OCI-LY7 (cell line): ENCODE measurements around the gene DEFB121. TPM values are rescaled to one million over a fixed set of nuclear protein-coding genes. Genes with fewer than 3 reads are reported as not detected.
"Not testable (repeated sequence)": the region's sequence is repeated elsewhere in the genome, so short reads cannot be mapped to it uniquely, and the experiment has no call there.

Experiments used
- BruUV-seq: library from RNA; stranded (reverse); fragments of 400-500 nt; replicated peaks from 2 replicates; lab custom pipeline; 2021; lab: Mats Ljungman, UMichigan
- CTCF ChIA-PET: fragments of 300-600 bp; sonication (Branson Sonifier 250); formaldehyde crosslinking; loops from one replicate; lab custom pipeline; 2022; ENCODE audit warnings: antibody characterized with exemption; ENCODE audit not compliant: unreplicated experiment; lab: Charles Lee
- POLR2A ChIA-PET: fragments of 300-600 bp; sonication (Branson Sonifier 250); formaldehyde crosslinking; loops from one replicate; lab custom pipeline; 2022; ENCODE audit warnings: antibody characterized with exemption; lab: Charles Lee
- DNase-seq: peaks from one replicate; pipeline ENCODE4 v3.0.0-alpha.2; 2015; ENCODE audit warnings: low spot score
- H2AFZ ChIP-seq: fragments of 200-600 bp; sonication (generic), shearing (Covaris generic); 2 replicates; pipeline ENCODE4 v1.6.1; 2014; ENCODE audit warnings: mild to moderate bottlenecking, antibody characterized with exemption, low read length, moderate library complexity
- H3K27ac ChIP-seq: fragments of 200-600 bp; sonication (generic); 2 replicates; pipeline ENCODE4 v1.5.1; 2014; ENCODE audit warnings: mixed run types, low read depth, mild to moderate bottlenecking, moderate library complexity, low read length, inconsistent platforms; ENCODE audit not compliant: poor library complexity, severe bottlenecking
- H3K36me3 ChIP-seq: fragments of 200-600 bp; sonication (generic); 2 replicates; pipeline ENCODE4 v1.6.1; 2014; ENCODE audit warnings: mild to moderate bottlenecking, antibody characterized with exemption, low read length, moderate library complexity, mixed read lengths; ENCODE audit not compliant: insufficient read depth
- H3K4me1 ChIP-seq: fragments of 200-600 bp; sonication (generic); 2 replicates; pipeline ENCODE4 v1.5.1; 2014; ENCODE audit warnings: mild to moderate bottlenecking, low read length; ENCODE audit not compliant: insufficient read depth, poor library complexity, severe bottlenecking
- H3K4me2 ChIP-seq: fragments of 200-600 bp; sonication (generic); 2 replicates; pipeline ENCODE4 v1.6.1; 2014; ENCODE audit warnings: mild to moderate bottlenecking, low read length
- H3K4me3 ChIP-seq: fragments of 200-600 bp; sonication (generic); 2 replicates; pipeline ENCODE4 v1.5.1; 2014; ENCODE audit warnings: mild to moderate bottlenecking, low read depth, low read length; ENCODE audit not compliant: poor library complexity, severe bottlenecking
- H3K79me2 ChIP-seq: fragments of 200-600 bp; sonication (generic); 2 replicates; pipeline ENCODE4 v1.6.1; 2016; ENCODE audit warnings: low read depth, mild to moderate bottlenecking, low read length, moderate library complexity, mixed read lengths; ENCODE audit not compliant: insufficient read depth
- H3K9me2 ChIP-seq: fragments of 200-600 bp; sonication (generic); 2 replicates; pipeline ENCODE4 v1.6.1; 2016; ENCODE audit warnings: mild to moderate bottlenecking, low read length, mixed read lengths; ENCODE audit not compliant: insufficient read depth
- H3K9me3 ChIP-seq: fragments of 200-600 bp; sonication (generic); 2 replicates; pipeline ENCODE4 v1.6.1; 2014; ENCODE audit warnings: mild to moderate bottlenecking, mixed run types, low read length, mixed read lengths
- H4K20me1 ChIP-seq: fragments of 200-600 bp; sonication (generic); 2 replicates; pipeline ENCODE4 v1.6.1; 2014; ENCODE audit warnings: mild to moderate bottlenecking, antibody characterized with exemption, low read length, moderate library complexity, mixed read lengths; ENCODE audit not compliant: insufficient read depth
- CTCF ChIP-seq: fragments of 200-600 bp; sonication (generic); conservative IDR thresholded peaks from 2 replicates; pipeline ENCODE4 v1.5.1; 2014; ENCODE audit warnings: mild to moderate bottlenecking, antibody characterized with exemption, low read length, moderate library complexity, mixed read lengths
- EZH2phosphoT487 ChIP-seq: fragments of 200-600 bp; sonication (generic); IDR thresholded peaks from 2 replicates; pipeline ENCODE4 v1.6.1; 2018; ENCODE audit warnings: low read depth, borderline replicate concordance, mild to moderate bottlenecking, mixed run types, antibody characterized with exemption, low read length, moderate library complexity, mixed read lengths
- intact Hi-C: fragments of 100-400 bp; cut with micrococcal nuclease; formaldehyde crosslinking; loops from one replicate; pipeline ENCODE4 v1.10.0; 2022; ENCODE audit not compliant: unreplicated experiment
- total RNA-seq, 2 experiments: library from RNA; depleted of rRNA in 1 of 2; stranded (reverse); fragments of >200 nt in 1 of 2; shearing (Covaris generic) in 1 of 2; gene quantifications; 2 replicates each; pipeline ENCODE4 v1.2.3, GENCODE V29; 2014 to 2022

The DEFB121 gene
- total RNA-seq, 2 experiments from 2014 or later = not detected

GRCh38 chr20:31440012-31440659 is 34.1 kb upstream of the DEFB121 start, which contains the start of gene DEFB123:
DEFB123 (plus strand) TSS chr20:31440632; CDS start chr20:31440699, 67 bp downstream.
- no peak within 1 kb of the TSS for H3K27ac ChIP-seq

DNA sequence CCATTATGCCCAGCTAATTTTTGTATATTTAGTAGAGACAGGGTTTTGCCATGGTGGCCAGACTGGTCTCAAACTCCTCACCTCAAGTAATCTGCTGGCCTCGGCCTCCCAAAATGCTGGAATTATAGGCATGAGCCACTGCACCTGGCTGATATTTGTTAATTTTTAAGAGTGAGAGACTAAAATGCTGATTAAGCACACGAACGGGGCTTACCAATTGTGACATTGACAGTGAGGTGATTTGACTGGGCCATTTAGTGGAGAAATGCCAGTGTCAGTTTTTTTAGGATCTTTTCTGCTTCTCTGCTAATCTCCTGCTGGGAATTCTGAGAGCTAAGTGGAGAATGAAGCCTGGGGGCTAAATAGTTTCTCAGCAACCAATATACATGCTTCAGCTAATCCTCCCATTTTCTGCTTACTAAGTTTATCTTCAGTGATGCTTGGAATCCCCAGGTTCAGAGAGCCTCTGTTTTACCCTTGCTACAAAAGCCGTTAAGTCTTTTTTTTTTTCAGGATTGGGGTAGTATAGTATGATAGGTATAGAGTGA is 24.6 kb upstream of the DEFB121 start:
- H3K4me2 ChIP-seq = no peak overlapping the region
- H3K79me2 ChIP-seq = no peaks in the 10 kb centered on the region
- intact Hi-C loops = no loop called here
- H3K36me3 ChIP-seq = no peaks in the 10 kb centered on the region
- no peak for TF ChIP-seq CTCF
- no peak for TF ChIP-seq EZH2phosphoT487
- H3K4me3 ChIP-seq = no peak overlapping the region
- H3K9me3 ChIP-seq = no peaks in the 10 kb centered on the region
- no TSS peak for BruUV-seq
- no peak overlapping the region for H2AFZ ChIP-seq
- H4K20me1 ChIP-seq = no peaks in the 10 kb centered on the region
- no peak overlapping the region for H3K27ac ChIP-seq
- no peaks in the 10 kb centered on the region for H3K4me1 ChIP-seq
- POLR2A ChIA-PET = interaction anchor here (0.5 kb wide), 1 partner anchor 18 kb away, joined by 5 read pairs; no protein-coding TSS in a partner anchor
- no peak for DNase-seq
- H3K9me2 ChIP-seq = no peaks in the 10 kb centered on the region
- CTCF ChIA-PET = no interaction called here

More at GRCh38 chr20:31440012-31440659, 34.1 kb upstream of the DEFB121 start, which contains the start of gene DEFB123:
- POLR2A ChIA-PET = no interaction called here
- no TSS peak for BruUV-seq
- H3K9me3 ChIP-seq = no peaks in the 10 kb centered on the region
- TF ChIP-seq EZH2phosphoT487 (no peak), CTCF (peak; percentile 69)
- H3K4me2 ChIP-seq = no peak within 1 kb of the TSS
- CTCF ChIA-PET = no interaction called here
- intact Hi-C loops = no loop called here
- no peak within 1 kb of the TSS for H3K4me3 ChIP-seq
- no peaks in the 10 kb centered on the region for H3K36me3 ChIP-seq
- H2AFZ ChIP-seq = no peak within 1 kb of the TSS
- H4K20me1 ChIP-seq = no peaks in the 10 kb centered on the region
- no peaks in the 10 kb centered on the region for H3K9me2 ChIP-seq
- no peaks in the 10 kb centered on the region for H3K79me2 ChIP-seq
- H3K4me1 ChIP-seq = no peaks in the 10 kb centered on the region
- DNase-seq = no peak

DNA sequence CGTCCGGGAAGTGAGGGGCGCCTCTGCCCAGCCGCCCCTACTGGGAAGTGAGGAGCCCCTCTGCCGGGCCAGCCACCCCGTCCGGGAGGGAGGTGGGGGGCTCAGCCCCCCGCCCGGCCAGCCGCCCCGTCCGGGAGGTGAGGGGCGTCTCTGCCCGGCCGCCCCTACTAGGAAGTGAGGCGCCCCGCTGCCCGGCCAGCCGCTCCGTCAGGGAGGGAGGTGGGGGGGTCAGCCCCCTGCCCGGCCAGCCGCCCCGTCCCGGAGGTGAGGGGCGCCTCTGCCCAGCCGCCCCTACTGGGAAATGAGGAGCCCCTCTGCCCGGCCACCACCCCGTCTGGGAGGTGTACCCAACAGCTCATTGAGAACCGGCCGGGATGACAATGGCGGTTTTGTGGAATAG is 21.6 kb upstream of the DEFB121 start:
- H3K9me2 ChIP-seq, intact Hi-C loops, H3K4me2 ChIP-seq, BruUV-seq, H3K4me3 ChIP-seq, H3K79me2 ChIP-seq, H3K9me3 ChIP-seq, DNase-seq, H3K27ac ChIP-seq, H2AFZ ChIP-seq, H3K36me3 ChIP-seq, CTCF ChIA-PET, POLR2A ChIA-PET, H4K20me1 ChIP-seq, H3K4me1 ChIP-seq: not testable (repeated sequence)

DNA sequence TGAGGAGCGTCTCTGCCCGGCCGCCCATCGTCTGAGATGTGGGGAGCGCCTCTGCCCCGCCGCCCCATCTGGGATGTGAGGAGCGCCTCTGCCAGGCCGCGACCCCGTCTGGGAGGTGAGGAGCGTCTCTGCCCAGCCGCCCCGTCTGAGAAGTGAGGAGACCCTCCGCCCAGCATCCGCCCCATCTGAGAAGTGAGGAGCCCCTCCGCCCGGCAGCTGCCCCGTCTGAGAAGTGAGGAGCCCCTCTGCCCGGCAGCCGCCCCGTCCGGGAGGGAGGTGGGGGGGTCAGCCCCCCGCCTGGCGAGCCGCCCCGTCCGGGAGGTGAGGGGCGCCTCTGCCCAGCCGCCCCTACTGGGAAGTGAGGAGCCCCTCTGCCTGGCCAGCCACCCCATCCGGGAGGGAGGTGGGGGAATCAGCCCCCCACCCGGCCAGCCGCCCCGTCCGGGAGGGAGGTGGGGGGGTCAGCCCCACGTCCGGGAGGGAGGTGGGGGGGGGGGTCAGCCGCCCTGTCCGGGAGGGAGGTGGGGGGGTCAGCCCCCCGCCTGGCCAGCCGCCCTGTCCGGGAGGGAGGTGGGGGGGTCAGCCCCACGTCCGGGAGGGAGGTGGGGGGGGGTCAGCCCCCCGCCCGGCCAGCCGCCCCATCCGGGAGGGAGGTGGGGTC is 21.0 kb upstream of the DEFB121 start:
- H3K4me3 ChIP-seq, H2AFZ ChIP-seq, H3K9me2 ChIP-seq, DNase-seq, BruUV-seq, POLR2A ChIA-PET, CTCF ChIA-PET, H3K79me2 ChIP-seq, H3K36me3 ChIP-seq, H3K4me1 ChIP-seq, H4K20me1 ChIP-seq, H3K4me2 ChIP-seq, intact Hi-C loops, H3K27ac ChIP-seq, H3K9me3 ChIP-seq: not testable (repeated sequence)
